ENCODE data around the gene URB2.
A peak's percentile ranks its signal among the peaks of the same experiment; 100 is the strongest.

The URB2 gene

DNA sequence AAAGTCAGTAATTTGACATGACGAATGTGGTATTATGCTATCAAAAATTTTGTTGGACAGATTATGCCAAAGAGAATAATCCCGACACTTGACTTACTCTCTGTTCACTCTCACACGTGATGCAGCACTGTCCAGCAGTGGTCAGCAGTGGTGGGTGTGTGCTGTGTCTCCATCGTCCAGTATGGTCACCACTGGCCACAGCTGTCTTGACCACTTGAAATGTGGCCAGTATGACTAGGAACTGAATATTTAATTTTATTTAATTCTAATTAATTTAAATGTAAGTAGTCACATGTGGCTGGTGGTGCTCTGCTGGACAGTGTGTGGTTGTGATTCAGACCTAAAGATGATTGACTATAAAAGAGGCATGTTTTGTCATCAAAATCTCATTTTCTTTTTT lies 24.0 kb downstream of the URB2 start:
- no peak for DNase-seq

DNA sequence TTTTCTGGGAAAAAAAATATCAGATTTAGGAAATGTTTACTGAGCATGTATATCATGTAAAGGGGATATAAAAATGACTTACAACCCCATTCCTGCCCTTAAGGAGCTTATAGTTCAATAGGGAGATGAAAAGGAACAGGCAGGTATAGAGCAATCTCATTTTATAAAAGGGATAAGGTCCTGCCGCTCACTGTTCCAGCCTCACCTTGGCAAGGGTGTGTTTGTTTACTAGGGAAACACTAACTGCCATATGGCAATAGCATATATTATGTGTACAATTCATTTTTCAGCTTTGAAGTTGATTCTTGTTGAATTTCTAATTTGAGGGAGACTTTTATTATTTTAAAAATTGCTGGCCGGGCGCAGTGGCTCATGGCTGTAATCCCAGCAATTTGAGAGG lies 25.5 kb downstream of the URB2 start:
- no peak for DNase-seq

DNA sequence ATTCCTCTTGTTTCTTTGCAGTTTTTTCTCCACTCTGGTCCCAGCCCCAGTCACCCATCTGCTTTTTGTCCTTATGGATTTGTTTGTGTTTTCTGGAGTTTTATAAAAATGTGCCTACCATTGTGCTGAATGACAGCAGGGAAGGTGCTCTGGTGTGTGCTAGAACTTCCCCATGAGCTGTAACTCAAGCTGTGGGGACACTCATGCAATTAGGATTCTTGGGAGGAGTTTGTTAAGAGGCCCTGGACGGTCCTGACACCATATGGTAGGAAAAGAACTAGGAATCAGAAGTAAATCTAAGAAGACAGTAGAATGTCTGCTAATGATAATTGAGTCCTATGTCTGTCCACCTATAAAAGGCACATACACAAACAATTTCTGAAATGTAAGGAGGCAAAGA lies 27.4 kb downstream of the URB2 start:
- no peak for DNase-seq

DNA sequence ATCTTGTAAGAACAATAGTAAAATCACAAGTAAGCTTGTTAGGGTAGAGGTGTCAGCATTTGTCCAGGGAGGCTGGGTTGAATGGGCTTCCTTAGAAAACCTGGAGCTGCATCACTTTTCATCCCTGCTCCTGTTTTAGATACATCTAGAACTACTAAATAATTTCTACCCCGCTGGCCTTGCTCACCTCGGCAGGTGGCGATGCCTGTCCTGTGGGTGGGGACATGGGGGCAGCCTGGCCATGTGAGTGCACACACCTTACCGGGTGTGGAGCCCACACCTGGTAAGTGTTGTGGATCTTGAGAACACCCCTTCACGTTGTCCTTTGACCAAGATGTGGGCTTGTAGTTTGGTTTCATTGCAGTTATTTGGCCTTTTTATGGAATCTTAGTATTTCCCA lies 29.7 kb downstream of the URB2 start:
- DNase-seq: no peak

DNA sequence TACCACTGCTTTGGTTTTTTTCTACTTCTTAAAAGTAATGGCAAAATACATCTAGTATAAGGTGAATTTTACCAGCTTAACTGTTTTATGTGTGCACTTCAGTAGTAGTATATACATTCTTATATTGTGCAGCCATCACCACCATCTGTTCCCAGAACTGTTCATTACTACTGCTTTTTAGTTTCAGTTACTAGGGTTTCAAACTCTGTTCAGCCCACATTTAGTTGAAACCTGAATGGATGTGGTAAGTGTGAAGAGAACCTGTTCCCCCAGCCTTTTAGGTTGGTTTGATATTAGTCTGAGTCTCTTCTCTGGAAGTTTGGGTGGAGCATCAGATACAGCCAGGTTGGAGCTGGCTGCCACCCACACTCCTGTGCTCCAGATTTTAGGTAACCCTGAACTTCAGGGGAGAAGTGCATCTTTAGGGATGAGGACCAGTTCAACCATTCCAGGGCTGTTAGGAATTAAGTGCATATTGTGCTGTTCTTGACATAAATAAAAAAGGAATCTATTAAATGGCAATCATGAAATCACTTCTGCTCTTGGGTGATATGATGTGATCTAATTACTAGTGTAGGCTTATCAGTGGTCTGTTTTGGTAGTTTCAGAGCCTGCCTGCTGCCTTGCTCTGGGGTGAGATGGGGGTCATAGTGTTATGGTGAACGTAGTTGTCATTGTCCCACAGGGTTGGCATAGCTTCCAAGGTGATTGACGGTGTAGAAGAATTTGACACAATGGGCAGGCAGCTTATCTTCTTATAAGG lies 32.1 kb downstream of the URB2 start:
- DNase-seq: no peak

GRCh38 chr1:229661022-229661877 lies 35.2 kb downstream of the URB2 start:
- DNase-seq: no peak

GRCh38 chr1:229661897-229662296 lies 35.9 kb downstream of the URB2 start:
- DNase-seq: no peak

DNA sequence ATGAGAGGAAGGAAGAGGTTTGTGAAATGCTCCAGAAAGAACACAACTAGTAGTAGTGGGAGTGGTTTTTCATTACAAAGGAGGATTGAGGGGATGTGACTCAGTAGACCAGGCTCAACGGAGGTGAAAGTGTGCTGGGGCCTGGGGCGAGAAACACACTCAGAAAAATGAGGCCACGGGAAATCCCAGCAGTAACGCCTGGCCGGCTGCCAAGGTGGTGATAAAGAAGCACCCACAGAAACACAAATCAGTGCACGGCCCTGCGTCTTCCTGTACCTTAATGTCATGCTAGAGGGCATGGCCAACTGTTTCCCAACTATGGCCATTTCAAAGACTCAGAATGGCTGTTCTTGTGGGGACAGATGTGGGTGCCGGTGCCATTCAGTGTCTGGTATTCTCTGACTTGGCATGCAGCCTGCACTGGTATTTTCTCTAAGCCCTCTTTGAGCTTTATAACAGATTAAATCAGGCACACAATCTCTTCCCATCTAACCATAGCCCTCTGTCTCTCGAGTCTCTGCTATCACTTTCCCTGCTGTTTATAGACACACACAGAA lies 38.2 kb downstream of the URB2 start:
- no peak for DNase-seq

DNA sequence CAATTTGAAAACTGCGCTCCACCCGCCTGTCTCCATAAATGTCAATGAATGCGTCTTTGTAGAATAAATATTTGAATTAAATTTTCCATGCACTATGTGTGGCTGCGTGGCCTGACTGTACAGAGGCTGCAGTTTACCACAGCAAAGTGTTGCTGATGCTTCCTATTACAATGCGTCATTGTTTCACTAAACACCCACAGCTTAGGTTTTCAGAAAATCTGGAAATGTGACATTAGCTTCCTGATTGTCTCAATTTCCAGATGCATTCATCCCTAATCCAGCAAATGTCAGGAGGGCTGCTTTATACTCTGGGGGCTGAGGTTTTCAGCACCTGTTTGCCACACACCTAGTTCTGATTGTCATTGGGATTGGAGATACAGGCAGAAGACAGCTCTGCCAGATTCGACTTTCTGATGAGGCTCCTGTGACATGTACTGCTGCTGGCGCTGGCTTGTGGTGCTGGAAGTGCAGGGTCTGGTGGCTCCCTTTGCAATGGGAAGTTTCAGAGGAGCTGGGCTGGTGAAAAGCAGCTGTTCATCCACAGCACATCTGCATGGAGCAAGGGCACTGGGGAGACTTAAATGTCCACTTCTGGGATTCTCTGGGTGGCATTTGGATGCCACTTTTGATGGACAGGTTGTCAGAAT lies 40.0 kb downstream of the URB2 start:
- DNase-seq: no peak

GRCh38 chr1:229666585-229666984 lies 40.5 kb downstream of the URB2 start:
- no peak for DNase-seq

DNA sequence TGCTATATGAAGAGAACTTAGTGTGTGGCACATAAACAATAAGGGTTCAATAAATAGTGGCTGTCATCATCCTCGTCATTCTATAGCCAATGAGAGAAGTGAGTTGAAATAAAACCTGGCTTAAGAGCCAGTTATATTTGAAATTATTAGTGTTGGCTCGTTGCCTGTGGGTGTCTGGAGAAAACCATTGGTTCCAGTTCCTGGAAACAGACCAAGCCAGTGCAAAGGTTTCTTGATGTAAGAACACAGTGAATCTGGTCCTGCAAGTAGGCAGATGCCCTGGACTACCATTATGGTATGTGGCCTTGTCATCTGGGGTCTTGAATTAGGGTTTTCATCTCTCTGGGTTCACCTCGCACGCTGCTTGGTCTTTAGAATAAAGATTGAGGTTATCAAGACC lies 43.3 kb downstream of the URB2 start:
- DNase-seq: no peak

GRCh38 chr1:229671310-229671709 lies 45.3 kb downstream of the URB2 start:
- DNase-seq: no peak

GRCh38 chr1:229672246-229672645 lies 46.2 kb downstream of the URB2 start:
- no peak for DNase-seq

- no peak for DNase-seq
Observed at GRCh38 chr1:229674042-229674441, 48.0 kb downstream of the URB2 start.

DNA sequence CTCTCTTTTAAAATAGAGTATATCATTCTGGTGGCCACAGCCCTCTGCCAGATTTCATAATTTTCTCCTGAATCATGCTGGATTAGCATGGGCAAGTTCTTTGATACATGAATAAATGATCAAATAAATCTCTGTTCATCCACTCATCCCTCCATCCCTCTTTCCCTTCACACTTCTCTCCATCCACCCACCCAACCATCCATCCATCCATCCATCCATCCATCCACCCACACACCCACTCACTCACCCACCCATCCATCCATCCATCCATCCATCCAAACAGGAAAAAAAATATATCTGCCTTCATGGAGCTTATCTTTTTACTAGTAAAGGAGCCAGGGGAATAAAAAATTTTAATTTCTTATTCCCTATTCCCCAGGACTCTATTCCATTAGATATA lies 49.3 kb downstream of the URB2 start:
- no peak for DNase-seq

DNA sequence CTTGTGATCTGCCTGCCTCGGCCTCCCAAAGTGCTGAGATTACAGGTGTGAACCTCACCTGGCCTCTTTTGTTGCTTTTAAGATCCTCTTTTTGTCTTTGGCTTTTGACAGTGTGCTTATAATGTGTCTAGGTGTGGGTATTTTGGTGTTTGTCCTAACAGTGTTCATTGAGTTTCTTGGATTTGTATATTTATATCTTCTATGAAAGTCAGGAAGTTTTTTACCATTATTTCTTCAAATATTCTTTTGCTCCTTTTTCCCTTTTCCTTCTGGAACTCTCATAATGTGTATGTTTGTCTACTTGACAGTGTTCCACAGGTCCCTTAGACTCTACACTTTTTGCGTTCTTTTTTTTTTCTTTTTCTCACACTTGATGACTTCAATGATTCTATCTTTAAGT lies 59.1 kb downstream of the URB2 start:
- DNase-seq: no peak

- DNase-seq: no peak
Observed at GRCh38 chr1:229689273-229689672, 63.2 kb downstream of the URB2 start.

DNA sequence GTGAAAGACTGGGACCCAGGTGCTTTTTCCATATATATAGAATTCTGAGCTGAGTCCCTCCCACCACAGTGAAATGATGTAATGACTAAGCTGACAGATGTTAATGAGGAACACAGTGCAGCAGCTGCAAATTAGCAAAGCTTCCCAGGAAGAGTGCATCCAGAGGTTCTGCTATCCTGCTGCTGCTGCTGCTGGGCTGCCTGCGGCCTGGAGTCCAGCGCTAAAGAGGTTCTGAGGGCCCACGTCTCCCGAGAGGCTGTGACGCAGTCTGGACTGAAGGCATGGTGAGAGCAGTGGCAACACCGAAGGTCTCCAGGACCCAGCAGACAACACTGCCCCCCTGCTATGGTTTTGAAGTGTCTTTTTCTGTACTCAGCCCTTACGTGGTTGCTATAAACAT lies 63.9 kb downstream of the URB2 start:
- no peak for DNase-seq

DNA sequence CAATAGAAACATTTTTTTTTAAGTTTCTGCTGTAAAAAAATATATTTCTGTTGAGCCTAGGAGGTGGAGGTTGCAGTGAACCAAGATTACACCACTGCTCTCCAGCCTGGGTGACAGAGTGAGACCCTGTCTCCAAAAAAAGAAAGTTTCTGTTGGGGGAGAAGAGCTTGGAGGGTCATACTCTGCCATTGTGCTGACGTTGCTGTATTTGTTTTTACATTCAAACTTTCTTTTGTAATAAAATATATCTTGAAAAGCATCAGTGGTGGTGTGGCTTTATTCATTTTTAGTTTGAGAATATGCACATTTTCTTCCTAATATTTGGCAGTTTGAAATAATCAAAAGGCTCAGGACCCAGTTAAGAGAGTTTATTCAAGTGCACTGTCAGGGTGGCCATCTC lies 64.6 kb downstream of the URB2 start:
- DNase-seq: no peak

GRCh38 chr1:229691362-229691761 lies 65.3 kb downstream of the URB2 start:
- DNase-seq: no peak

- no peak for DNase-seq
Observed at GRCh38 chr1:229693129-229693900, 67.3 kb downstream of the URB2 start.

DNA sequence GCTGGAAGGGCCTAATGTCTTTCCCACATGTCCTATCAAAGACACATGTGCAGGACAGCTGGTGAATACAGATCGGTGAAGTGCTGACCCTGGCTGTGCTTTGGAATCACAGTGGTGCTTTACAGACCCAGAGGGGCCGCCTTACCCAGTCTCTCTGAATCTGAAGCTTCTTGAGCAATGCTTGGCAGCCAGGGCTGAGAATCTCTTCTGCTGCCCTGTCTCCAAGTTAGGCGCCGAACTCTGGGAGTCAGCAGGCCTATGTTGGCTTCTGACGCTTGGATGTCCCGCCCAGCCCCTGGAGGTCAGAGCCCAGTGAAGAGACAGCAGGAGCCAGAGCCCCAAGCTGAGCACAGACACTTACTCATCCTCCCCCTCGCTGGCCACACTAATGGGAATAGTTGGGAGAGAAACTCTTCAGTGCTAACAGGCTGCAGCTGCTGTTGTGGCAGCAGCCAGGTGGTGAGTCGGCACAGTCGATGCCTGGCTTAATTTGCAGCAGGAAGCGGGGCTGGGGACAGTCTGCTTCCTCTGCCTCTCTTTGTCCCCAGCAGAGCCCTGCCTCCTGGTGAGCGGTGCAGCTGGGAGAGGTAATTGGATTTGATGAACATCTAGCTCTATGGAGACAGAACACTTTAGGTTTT lies 68.1 kb downstream of the URB2 start:
- peak; percentile 89 for DNase-seq
